ENCODE results near the gene P2RX6. TPM values are rescaled to one million over a fixed set of nuclear protein-coding genes. Genes with fewer than 3 reads are reported as not detected.

Gene P2RX6
- total and polyA plus RNA-seq, 2 of the 4 experiments (the other 2 are of a cell fraction), result 0.90 to 1.6 TPM

GRCh38 chr22:20990184-20991180 is 24.5 kb upstream of the P2RX6 start:
- DNase-seq, result no peak
- POLR2A ChIA-PET (ENCODE audit: unreplicated experiment), result no interaction called here

More at GRCh38 chr22:20990184-20991180, 24.5 kb upstream of the P2RX6 start:
- Histone ChIP-seq H2AFZ (replicated peaks; ENCODE audit: low read length, poor library complexity) (no peak overlapping the region), H4K91ac (ENCODE audit: insufficient read depth, low read depth, low read length) (no peak overlapping the region), H3K27me3 (ENCODE audit: control insufficient read depth, insufficient read depth, low read length) (no peaks in the 10 kb centered on the region), H2AK5ac (ENCODE audit: low read depth, low read length) (no peak overlapping the region), H2BK20ac (ENCODE audit: low read depth, low read length) (no peak overlapping the region), H2BK120ac (ENCODE audit: low read depth, low read length) (no peak overlapping the region), H3K14ac (replicated peaks; ENCODE audit: low read depth, low read length) (no peak overlapping the region), H4K20me1 (ENCODE audit: insufficient read depth, low read length) (no peaks in the 10 kb centered on the region), H3K9me3 (ENCODE audit: control insufficient read depth, insufficient read depth, low read length) (no peaks in the 10 kb centered on the region), H3K79me1 (ENCODE audit: low read depth in 1 of 2, low read length in 2 of 2) (peaks cover 0 to 12% of the 10 kb centered on the region in 2 experiments; a peak in 2 of 4 replicates), H3K4me2 (ENCODE audit: low read depth, low read length) (no peak overlapping the region), H2AK9ac (replicated peaks; ENCODE audit: low read depth, low read length, poor library complexity) (peak overlapping the region; percentile 42), H3K18ac (ENCODE audit: low read depth, low read length) (no peak overlapping the region), H3K27ac (ENCODE audit: insufficient read depth, low read length) (no peak overlapping the region), H3K23ac (ENCODE audit: low read depth, low read length) (no peak overlapping the region), H3K36me3 (ENCODE audit: control insufficient read depth, insufficient read depth, low read length) (peaks cover 59% of the 10 kb centered on the region), H4K5ac (ENCODE audit: low read depth, low read length) (no peak overlapping the region), H3K4ac (ENCODE audit: low read depth, low read length) (no peak overlapping the region), H3K9ac (ENCODE audit: low read depth, low read length) (no peak overlapping the region), H3K56ac (ENCODE audit: extremely low read depth, insufficient read depth, low read length) (no peak overlapping the region), H2BK15ac (ENCODE audit: low read depth, low read length) (no peak overlapping the region), H2BK5ac (ENCODE audit: low read depth, low read length, poor library complexity, severe bottlenecking) (no peak overlapping the region), H3K4me3 (ENCODE audit: insufficient read depth, low read depth, low read length) (no peak overlapping the region), H4K8ac (ENCODE audit: low read depth in 2 of 2, low read length in 2 of 2) (no peak overlapping the region), H3K9me1 (ENCODE audit: insufficient read depth, low read length) (no peaks in the 10 kb centered on the region), H3K4me1 (ENCODE audit: control insufficient read depth, insufficient read depth, low read length) (no peaks in the 10 kb centered on the region)
- no TSS peak for BruUV-seq (replicated peaks)
- in situ Hi-C loops (cut with MboI; ENCODE audit: low sequenced_read_pairs) (no loop called here), dilution Hi-C loops (cut with HindIII; ENCODE audit: low sequenced_read_pairs, unreplicated experiment) (no loop called here), intact Hi-C loops (cut with micrococcal nuclease) (no loop called here)
- ATAC-seq (ENCODE audit: low read depth), result no peak
- TF ChIP-seq POLR2A (IDR thresholded peaks at IDR 0.05; ENCODE audit: low read depth, low read length), result no peak
- TF ChIP-seq RCOR1 (IDR thresholded peaks at IDR 0.05; ENCODE audit: insufficient replicate concordance, low read length), result no peak
- TF ChIP-seq ELK1 (IDR thresholded peaks at IDR 0.05; ENCODE audit: borderline replicate concordance, low read depth, low read length), result no peak
- no peak for TF ChIP-seq BHLHE40 (IDR thresholded peaks at IDR 0.05; ENCODE audit: low read depth, low read length)
- TF ChIP-seq MAZ (IDR thresholded peaks at IDR 0.05; ENCODE audit: borderline replicate concordance, low read depth, low read length), result no peak
- TF ChIP-seq SMC3 (IDR thresholded peaks at IDR 0.05; ENCODE audit: low read depth, low read length), result no peak
- TF ChIP-seq CTCF (conservative IDR thresholded peaks at IDR 0.05; ENCODE audit: low read depth, low read length), result no peak
- no peak for TF ChIP-seq FOS (IDR thresholded peaks at IDR 0.05; ENCODE audit: low read depth, low read length)
- no peak for TF ChIP-seq RFX5 (IDR thresholded peaks at IDR 0.05; ENCODE audit: low read depth, low read length)
- WGBS, 2 experiments (ENCODE audit: extremely low coverage in 2 of 2, insufficient read length in 1 of 2), result 85% methylated on average over 3 of the region's 21 CpGs; no CpG with 5 or more reads in 1 of the 2 experiments
- CTCF ChIA-PET, result interaction anchor here (0.5 kb wide), 1 partner anchor 36 kb away, joined by 3 read pairs; no protein-coding TSS in a partner anchor
